Stimulated activated CD8-positive, alpha-beta memory T cell treated with anti-CD3 and anti-CD28 coated beads, Interleukin-7, amount 100 ng/mL, for 1 hour (primary cell): ENCODE data around the gene YPEL1.
"Not testable (repeated sequence)": the region's sequence is repeated elsewhere in the genome, so short reads cannot be mapped to it uniquely, and the experiment has no call there.

ENCODE experiments used
- DNase-seq, 2 donors: peaks; one replicate each; pipeline ENCODE4 v3.0.0-alpha.2; 2020; ENCODE audit warnings: low read depth in 2 of 2

Gene YPEL1

DNA sequence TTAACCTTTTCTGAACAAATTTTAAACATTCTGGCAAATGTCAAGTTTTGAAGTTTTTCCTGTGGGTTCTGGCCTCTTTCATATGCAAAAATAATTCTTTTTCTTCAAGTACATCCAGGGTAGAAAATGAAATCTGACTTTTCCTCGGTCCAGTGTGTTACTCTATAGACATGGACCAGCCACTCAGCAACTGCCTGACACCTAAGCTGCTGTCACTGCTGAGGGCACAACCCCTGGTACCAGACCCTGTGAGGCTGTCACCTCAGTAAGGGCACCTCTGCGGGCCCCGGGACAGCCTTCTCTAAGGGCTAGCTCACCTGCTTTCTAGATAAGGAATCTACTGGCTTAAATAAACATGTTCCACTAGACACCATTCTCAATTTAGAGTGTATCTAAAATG, 36.0 kb downstream of the YPEL1 start:
- DNase-seq = no peak

DNA sequence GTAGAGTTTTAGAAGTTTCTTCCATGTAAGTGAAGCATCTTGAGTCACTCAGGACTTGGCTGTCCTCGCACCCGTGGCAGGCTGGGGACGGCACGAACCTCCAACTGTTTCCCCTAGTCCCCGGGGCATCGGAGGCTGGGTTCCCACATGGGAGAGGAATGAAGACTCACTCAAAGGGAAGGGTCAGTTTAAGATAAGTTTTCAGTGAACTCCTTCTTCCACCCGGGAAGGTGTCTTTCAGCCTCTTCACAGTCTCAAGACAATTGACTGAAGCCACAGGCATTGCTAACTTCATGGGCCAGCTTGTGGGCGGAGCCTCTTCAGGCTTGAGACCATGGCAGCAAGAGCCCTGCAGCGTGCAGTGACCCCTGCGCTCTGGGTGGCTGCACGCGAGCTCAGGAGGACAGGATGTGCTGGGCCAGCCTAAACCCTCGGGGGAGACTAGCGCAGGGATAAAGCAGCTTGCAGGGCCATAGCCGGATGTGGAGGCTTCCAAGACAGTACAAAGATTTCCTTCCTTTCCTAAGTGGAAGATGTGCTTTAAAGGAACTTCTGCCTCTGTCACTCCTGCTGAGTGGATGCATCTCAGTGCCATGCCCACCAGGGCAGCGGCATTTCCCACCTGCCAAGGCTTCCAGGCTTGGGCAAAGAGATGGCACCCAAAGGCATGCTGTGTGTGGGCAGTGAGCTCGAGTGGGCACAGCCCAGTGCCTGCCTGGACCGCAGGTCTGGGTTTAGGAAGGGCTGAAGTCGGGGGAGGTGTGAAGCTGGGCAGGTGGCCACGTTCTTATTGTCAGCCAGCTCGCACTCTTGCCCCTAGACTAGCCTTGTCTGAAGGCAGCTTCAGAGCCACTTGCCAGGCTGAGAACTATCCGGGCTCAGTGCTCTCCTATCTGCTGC, 36.9 kb downstream of the YPEL1 start:
- DNase-seq = no peak

DNA sequence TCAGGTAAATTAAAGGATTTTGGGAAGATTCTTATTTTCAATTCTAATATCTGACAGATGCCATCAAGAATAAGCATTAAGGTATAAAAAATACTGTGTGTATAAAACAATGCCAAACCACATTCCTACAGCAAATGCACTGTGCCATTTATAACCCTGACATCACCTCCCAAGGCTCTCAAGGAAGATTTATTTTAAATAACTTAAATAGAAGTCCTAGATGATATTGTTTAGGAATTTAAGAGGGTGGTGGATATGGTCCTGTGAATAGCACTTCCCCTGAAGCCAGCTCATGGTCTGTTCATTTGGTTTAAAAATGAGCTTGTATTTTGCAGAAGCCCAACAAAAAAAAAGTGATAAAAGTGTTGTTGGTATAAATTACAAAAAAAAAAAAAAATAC, 37.7 kb downstream of the YPEL1 start:
- no peak for DNase-seq

DNA sequence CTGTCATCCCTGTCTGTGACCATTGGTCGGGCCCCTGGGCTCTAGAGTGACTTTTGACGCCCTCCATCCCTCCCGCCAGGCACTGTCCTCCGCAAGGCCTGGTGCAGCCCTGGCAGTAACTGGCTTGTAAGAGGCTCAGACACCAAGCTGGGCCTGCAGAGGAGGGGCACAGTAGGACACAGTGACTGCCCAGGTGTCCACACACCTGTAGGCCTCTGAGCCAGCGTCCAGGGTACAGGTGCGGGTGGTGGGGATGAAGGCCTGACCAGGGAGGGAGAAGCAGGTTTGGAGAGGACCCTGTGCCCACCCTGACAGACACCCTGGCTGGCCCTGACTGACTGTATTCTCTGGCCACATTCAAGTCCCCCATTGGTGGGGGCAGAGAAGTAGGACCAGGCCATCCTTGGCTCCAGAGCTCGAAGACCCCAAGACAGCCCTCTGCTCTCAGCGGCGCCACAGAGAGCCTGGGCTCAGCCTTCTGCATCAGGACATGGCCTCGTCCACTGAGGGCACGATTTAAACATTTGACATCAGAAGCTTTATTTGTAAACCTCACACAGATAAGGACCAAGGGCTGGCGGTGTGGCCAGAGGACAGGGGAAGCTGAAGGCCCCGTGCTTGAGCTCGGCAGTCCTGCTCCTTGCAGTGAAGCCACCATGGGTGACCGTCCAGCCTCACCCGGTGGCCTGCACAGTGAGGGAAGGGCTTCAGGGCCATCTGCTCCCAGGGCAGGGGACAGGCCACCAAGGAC, 38.4 kb downstream of the YPEL1 start:
- no peak for DNase-seq

DNA sequence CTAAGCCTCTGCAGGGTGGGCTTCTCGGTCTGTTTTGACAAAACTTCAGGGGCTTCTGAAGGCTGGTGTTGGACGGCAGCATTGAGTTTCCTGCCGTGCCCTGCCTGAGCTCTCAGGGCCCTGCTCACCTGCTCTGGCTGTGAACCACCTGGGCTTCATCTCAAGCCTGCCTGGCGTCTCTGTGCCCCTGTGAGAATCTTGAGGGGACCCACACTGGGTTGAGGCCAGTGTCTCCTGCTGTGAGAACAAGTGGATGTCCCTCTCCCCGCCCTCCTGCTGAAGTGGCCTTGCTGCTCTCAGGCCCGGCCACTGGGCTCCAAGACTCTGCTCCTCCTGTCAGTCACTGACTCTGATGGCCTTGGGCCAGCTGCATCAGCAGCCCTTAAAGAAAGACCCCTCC, 39.5 kb downstream of the YPEL1 start:
- DNase-seq = no peak

DNA sequence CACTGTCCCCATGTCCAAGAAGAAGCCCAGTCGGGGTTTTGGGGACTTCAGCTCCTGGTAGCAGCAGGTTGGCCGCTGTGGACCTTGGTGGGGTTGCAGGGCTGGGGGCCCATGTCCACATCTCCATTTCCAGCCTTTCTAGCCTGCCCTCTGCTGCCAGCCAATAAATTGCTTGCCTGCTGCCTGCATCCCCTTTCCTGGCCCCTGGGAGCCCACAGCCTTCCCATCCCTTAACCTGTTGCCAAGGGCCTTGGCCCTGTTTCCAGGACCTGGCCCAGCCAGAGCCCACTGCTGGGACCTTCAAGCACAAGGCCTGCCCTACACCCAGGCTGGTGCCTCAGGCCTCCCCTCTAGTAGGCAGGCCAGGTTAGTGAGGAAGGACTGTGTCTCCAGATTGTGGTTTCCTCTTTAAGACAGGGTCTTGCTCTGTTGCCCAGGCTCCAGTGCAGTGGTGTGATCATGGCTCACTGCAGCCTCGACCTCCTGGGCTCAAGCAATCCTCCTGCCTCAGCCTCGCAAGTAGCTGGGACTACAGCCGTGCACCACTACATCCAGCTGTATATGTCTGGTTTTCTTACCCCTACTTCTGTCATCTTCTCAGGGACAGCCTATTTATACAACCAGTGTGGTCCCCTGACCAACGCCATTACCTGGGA, 40.0 kb downstream of the YPEL1 start:
- DNase-seq = no peak

DNA sequence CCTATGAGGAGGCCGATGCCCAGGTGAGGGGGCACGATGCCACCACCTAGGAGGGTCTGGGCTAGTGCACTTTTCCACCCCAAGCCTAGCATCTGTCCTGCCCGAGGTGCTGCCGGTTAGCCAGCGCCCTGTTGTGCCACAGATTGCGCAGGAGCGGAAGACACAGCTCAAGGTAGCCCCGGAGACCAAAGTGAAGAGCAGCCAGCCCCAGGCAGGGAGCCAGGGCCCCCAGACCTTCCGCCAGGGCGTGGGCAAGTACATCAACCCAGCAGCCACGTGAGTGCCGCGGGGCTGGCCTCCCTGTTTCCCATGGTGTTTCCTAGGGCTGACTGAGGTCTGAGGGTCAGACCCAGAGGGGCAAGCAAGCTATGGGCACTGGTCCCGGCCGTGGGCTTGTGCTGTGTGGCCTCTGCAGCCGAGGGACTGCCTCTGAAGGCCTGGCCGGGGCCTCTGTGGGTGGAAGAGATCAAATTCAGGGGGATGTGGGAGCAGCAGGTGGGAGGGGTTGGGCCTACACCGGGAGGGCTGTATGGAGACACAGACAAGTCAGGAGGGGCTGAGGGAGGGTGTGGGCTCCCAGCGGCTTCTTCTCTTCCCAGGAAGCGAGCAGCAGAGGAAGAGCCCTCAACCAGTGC, 40.7 kb downstream of the YPEL1 start:
- DNase-seq = no peak

DNA sequence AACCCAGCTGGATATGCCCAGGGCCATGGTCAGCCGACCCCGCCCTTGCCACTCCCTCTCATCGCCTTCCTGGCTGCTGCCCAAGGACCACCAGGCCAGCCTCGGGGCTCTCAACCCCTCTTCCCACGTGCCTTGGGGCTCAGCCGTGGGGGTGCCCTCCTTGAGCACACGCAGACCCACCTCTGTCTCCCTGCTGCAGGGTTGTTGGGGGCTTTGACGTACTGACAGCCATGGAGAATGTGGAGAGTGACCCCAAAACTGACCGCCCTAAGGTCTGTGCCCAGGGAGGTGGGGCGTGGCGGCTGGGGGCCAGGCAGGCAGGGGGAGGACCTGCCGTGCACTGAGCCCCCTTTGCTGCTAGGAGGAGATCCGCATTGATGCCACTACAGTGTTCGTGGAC, 41.2 kb downstream of the YPEL1 start:
- no peak for DNase-seq

DNA sequence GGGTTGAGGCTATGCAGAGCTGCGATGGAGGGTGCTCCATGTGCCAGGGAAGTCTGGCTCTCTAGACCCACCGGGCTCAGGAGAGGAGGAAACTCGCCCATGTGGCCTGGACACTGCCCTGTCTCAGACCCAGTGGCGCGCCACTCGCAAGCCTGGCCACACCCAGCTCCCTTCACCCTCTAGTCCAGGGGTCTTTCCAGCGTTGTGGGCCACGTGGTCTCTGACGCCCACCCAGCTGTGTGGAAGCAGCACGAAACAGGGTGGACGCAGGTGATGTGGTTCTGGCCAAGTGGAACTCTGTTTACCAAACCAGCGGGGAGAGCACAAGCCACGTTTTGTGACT, 41.6 kb downstream of the YPEL1 start:
- DNase-seq = no peak

DNA sequence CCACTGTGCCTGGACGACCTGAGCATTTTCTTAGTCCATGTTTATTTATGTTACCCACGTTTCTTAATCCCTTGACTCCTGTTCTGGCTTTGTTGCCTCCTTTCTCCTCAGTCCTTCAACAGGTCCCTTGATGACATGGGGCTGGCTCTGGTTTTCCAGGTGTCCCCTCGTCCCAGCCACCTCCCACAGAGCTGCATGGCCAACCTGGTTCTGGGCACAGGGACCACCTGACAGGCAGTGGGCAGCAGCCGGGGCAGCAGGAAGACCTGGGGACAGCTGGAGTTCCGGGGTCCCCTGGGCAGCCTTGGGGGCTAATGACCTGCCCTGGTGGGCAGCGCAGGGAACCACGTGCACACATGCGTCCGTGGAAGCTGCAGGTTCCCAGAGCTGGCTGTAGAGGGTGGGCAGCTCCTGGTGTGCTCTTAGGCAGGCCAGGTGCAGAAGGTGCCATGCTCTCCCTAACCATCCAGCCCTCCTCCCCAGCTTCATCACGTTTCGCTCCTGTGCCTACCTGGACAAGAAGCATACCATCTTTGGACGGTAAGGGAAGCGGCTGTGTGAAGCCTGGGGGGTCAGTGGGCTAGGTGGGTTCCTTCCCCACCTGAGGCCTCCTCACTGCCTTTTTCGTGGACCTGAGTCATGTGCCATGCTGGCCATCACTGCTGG, 42.1 kb downstream of the YPEL1 start:
- no peak for DNase-seq

DNA sequence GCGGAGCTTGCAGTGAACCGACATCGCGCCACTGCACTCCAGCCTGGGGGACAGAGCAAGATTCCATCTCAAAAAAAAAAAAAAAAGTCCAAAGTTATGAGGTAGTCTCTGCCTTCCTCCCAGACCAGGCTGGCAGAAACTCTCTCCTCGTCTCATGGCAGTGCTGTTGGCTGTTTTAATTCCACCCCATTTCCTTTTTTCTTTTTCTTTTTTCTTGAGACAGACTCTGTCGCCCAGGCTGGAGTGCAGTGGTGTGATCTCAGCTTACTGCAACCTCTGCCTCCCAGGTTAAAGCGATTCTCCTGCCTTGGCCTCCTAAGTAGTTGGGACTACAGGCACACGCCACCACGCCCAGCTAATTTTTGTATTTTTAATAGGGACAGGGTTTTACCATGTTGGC, 42.7 kb downstream of the YPEL1 start:
- not testable (repeated sequence) for DNase-seq

DNA sequence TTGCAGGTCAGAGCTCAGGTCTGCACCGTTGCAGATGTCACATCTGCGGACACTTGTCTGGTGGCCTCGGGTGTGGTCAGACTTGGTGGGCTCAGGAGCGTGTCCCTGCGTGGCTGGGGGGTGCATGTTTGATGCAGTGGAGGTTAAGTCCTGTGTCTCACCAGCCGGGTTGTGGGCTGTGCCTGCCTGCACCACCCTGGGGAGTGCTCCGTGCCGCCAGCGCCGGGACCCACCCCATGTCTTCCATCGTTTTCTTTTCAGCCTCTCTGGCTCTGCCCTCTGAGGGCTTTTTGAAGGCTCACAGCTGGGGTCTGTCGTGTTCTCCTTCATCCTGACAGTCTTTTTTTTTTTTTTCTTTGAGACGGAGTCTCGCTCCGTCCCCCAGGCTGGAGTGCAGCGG, 43.8 kb downstream of the YPEL1 start:
- DNase-seq = no peak

DNA sequence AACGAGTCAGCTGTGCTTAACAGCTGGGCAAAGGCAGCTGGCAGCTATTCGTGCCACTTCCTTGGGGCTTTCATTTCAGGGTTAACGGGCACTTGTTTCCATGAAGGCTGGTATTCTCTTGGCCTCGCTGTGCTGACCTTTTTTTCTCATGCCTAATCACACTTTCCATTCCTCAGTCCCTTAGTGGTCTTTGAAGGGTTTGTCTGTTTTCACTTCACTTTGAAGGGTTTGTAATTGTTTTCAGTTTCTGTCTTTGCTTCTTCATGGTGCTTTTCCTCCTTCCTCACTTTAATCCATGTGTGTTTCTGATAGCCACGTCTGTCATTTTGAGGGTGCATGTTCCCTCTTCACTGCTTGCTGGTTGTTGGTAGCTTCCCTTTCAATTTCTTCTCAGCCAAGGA, 45.2 kb downstream of the YPEL1 start:
- DNase-seq = no peak

DNA sequence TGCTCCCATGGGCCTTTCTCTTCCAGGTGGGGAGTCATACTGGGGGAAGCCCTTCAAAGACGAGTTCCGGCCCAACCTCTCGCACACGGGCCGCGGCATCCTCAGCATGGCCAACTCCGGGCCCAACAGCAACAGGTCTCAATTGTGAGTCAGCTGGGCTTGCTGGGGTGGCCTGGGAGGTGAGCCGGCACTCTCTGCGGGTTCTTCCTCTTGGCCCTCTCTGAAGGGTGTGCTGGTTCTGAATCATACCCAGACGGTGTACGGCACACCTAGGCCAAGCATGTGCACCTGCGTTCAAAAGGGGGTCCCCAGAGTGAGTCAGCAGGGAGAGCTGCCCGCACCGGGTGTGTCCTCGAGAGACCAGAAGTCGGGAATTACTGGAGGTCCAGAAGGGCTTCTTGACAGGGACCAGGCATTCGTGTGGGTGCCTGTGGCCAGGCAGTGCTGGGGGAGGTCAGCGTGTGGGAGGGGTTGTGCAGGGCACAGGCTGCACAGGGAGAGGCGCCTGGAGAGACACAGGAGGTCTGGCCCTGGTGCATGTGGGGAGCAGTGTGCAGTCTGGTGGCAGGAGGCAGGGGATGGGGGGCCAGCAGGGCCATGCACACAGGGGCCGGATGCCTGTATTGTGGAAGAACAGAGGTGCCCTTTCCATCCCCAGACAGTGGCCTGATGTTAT, 46.8 kb downstream of the YPEL1 start:
- no peak for DNase-seq

DNA sequence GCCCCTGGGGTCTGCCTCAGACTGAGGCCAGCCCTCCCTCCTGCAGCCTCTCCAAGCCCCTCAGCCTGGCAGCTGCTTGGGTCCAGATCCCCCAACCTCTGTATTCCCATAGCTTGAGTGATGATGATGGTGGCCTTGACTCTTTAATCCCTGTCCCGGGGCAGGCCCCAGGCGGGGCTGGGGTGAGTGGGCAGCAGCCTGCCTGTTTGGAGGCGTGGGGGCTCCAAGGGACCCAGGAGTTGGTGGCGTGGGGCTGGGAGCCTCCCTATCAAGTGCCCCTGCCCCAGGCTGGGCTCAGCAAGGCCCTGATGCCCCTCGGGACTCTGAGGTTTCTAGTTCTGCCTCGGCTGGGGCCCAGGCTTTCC, 47.3 kb downstream of the YPEL1 start:
- DNase-seq = no peak

DNA sequence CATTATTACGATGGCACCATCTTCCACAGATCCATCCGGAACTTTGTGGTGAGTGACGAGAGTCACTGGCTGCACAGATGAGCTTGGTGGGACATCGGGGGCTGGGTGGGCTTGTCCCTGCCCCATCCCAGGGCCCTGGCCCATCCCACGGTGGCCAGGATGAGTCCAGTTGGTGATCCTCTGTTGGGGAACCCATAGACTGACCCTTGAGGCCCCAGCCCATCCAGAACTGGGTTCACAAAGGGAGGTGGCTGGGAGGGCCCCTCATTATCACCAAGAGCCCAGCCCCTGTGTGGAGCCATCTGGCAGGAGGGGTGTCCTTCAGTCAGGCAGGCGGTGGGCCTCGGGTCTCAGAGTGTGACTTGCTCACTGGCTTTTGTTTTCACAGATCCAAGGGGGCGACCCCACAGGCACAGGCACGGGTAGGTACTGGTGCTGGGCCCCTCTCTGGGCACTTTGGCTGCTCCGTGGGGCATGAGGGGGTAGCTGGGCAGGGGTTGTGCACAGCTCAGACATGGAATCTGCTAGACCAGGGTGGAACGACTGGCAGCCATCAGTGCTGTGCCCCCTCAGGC, 47.8 kb downstream of the YPEL1 start:
- DNase-seq = no peak

DNA sequence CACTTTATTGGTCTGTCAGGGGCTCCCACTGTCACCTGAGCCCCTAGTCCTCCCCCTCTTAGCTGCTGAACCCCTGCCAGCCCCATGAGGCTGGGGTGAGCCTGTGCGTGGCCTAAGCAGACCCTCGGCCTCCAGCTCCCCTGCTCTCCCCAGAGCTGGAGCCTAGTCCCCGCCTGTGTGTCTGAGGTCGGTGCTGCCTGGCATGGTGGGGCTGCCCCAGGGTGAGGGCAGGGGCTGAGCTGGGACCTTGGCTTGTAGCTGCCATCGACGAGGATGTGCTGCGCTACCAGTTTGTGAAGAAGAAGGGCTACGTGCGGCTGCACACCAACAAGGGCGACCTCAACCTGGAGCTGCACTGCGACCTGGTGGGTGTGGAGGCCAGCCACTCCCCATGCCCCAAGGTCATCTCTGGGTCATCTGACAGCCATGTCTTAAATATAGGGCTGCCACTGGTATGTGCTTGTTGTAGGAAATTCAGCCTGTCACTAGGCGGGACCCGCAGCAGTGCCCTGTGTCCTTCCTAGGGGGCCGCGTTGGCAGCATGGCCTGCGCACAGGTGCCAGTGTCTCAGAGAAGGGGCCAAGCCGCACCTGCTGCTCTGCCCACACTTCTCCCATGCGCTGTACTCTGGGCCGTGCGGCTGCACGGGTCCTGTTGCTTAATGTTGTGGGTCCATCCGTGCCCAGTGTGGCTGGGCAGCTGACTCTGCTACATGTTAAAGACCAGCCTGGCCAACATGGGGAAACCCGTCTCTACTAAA, 48.8 kb downstream of the YPEL1 start:
- DNase-seq = no peak

DNA sequence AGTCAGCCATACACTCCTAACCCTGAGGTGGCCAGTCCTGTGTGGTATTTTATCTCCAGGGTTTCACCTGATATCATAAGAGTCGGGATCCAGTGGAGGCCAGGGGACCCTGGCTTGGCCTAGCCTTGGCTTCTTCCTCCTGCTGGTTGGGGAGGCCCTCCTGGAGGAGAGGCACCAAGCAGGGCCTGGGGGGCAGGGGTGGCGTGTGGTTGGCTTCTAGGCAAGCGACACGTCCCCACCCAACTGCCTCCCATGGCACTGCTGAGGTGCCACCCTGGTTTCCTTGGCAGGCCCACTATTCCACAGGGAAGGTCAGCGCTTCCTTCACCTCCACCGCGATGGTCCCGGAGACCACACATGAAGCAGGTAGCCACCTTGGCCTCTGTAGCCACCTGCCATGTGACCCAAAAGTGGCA, 49.4 kb downstream of the YPEL1 start:
- no peak for DNase-seq

DNA sequence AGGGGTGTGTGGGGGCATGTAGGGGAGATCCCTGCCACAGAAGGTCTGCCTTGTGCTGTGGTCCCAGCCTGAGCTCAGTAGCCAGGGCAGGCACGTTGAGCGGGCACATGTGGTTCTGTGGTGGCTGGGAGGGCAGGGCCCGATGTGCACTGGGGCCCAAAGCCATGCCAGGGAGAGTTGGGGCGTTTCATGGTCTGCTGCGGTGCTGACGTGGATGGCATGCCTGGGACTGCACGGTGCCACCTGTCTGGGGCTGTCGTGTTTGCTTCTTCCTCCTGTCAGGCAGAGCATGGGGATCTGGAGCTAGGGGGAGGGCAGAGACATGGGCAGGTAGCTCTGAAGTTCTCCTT, 50.5 kb downstream of the YPEL1 start:
- DNase-seq = no peak

DNA sequence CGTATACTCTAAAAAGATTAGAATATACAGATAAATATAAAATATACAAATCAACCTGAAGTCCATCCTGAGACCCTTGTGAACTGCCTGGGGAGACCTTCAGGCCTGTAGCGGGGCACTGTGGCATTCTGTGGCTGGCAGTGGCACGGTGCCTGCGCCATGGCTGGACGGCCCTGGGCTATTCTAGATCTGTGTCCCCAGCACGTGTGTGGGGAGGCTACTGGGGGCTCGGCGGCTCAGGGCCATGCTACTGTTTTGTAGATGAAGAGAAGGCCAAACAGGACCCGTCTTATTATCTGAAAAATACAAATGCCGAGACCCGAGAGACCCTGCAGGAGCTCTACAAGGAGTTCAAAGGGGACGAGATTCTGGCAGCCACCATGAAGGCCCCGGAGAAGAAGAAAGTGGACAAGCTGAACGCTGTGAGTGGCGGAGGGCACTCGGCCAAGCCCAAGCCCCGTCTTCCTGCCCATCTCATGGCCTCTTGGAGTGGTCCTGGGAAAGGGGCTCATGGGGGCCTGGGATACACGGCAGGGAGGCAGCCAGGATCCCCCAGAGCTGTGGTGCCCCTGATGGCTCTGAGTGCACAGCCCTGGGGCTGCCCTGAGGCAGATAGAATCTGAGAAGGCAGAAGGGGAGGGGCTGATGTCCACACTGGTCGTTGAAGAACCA, 51.0 kb downstream of the YPEL1 start:
- DNase-seq = no peak
